Activated CD4-positive, alpha-beta T cell treated with anti-CD3 and anti-CD28 coated beads, Interleukin-2, Interleukin-6, amounts not matched to agents 100 ng/mL and 50 ng/mL, durations not matched to agents 16 hours and 8 hours (primary cell): Measurements from ENCODE around the gene MMADHC.

ENCODE experiments used
- DNase-seq: peaks from one replicate; pipeline ENCODE4 v3.0.0-alpha.2; 2020

The MMADHC gene

DNA sequence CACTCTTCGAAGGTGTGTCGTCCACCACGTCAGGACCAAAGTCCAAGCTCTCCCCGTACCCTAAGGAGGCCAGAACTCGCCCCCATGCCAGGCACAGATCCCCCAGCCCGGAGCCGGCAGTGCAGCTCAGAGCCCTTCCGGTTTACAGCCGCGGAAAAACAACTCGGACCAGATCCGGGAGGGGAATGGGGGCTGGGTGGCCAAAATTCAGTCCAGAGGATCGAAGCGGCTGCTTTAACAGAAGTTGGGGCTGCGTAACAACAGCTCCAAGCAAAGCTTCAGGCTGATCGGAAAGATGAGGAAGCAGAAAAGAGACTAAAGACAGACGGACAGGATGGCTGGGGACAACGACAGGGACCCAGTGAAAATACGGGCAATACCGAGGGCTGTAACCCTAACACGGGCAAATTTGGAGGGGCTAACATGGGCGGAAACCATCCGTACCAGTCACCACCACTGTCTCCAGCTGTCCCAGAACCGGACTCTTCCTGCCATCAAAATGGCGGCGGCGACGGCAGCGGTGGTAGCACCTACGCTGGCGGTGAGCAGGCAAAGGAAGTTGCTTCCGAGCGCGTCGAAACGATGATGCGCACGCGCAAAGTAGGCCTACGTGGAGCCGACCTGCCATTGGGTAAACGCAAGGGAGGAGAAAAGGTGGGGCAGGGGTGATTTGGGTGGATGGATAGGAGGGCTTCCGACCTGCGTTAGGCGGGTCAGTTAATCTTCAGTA lies at the start of gene MMADHC:
Gene MMADHC (minus strand): TSS at position 556 of the 730 bp plus-strand sequence. CDS start 678 bp downstream, outside the sequence.
- DNase-seq: peak; percentile 96

DNA sequence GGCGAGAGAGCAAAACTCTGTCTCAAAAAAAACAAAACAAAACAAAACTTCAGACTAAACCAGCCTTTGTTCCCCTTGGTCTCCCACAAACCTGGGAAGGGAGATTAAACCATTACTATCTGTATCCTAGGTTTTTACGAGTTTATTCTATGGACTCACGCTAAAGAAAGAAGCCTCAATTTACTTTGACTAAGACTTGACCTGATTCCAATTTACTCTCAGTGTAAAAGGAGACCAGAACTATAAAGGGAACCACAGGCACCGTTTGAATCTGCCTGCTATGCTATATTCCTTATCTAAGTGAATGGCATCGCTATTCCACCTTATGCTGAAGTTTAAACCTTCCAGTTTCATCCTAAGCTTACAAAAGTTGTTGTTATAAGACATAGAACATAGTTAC lies 46.5 kb upstream of the MMADHC start:
- no peak for DNase-seq

DNA sequence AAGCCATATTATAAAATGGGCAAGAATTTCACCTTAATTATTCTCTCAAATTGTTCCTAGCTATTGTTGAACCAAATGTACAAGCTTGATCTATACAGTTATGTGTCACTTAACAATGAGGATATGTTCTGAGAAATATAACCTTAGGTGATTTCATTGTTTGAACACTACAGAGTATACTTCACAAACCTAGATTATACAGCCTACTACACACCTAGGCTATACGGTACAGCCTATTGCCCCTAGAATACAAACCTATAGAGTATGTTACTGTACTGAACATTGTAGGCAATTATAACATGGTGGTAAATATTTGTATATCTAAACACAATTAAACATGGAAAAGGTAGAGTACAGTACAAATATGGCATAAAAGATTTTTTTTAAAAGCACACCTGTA lies 42.9 kb upstream of the MMADHC start:
- no peak for DNase-seq

DNA sequence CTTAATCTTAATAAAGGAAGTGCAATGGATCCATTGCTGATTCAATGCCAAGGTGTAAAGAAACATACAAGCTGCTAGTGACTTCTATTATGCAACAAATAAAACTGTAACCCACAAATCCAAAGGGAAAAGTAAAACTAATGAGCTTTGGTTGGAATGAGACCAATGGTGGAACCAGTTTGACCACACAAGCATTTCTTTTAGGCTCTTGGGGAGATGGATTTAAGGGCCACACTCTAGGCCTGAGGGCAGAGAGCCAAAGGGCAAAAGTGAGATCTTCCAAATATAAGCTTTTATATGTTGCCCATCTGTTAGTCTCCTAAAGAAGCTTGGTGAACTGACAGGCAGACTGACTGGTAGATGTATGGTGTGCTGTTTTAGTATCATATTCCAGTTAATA lies 41.5 kb upstream of the MMADHC start:
- no peak for DNase-seq

DNA sequence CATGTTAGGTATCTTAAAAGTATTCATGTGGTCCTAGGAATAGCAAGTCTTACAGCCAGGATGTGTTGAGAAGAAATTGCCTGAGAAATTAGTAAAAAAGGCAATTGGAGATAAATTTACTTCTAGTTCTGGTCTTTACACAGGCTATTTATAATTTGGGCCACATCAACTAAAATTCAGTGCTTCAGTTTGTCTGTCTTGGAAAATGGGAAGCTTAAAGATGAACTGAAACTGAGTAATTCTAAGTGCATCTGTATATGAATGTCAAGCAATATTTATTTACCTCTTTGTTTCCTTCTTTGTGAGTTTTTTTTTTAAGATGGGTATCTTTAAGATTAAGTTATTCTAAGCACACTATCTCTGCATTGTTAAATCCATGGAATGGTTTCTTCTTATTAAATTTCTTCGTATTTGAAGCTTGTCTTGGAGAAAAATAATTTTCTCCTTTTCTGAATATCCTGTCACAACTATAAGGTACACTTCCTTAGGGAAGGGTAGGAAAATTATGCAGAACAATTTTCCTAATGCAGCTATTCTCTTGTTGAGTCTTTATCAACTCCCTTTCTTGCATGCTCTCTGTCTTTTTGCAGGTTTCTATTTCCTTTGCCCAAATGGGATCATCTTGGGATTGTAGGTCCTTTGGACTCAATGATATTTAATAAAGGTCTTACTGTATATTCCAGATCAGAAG lies 39.7 kb upstream of the MMADHC start:
- DNase-seq: no peak

DNA sequence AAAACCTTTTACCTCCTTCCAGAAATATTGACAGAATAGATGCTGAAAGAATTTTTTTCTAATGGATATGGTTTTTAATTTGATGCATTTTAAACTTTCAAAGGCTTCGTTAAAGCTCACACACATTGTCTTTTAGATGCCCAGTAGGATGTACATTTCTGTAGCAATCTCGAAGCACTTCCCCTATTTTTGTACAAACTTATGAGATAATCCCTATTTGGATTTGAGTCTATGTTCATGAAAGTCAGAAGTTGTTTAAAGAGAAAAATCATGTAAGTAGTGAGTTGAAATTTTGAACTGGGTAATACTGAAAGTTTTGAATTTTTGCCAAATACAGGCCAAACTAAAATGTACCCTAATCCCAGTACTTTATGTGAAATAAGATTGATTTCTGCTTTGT lies 38.1 kb upstream of the MMADHC start:
- DNase-seq: no peak

DNA sequence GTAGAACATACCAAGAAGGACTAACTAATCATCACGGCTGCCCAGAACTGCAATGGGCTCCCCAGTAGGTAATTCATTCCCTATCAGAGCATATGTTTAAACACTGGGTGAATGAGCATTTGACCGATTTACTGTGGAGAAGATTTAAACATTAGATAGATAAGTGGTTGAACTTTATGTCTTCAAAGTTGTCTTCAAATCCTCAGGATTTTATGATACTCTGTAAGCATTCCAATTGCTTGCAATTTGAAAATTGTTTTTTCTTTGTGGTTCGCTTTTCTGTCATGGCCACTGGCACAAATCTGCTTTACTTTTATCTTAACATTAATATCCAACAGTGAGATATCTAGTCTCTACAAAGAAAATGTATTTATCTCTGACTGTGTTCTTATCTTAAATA lies 37.7 kb upstream of the MMADHC start:
- no peak for DNase-seq

DNA sequence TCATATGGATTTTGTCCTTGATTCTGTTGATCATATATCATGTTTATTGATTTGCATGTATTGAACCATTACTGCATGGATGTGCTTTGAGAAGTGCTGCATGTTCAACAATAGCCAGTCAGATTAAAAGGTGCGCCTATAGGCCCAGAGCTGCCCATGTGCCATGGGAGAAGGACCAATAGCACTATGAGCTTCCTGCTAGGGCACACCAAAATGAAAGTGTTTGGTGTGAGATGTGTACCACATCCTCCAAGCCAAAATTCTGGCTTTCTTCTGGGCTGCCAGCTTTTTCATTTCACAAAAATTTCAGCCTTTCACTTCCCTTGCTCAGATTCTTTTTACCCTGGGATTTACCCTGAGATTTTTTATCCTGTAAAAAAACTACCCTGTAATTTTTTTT lies 34.8 kb upstream of the MMADHC start:
- DNase-seq: no peak

DNA sequence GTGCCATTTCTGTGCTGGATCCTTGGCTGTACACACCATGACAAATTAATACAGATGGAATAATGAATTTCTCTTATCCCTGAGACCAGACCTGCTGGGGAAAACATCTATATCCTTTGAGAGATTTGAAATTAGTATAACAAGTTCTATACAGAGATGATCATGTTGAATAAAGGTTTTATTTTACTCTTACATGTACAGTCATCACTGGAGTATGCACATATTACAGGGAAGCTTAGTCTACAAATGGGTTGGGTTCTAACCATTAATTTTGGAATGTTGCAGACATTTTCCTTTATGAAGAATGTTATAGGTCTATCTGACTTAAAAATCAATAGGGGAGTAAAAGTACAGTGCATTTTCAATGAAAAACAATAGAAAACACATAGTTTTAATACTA lies 29.9 kb upstream of the MMADHC start:
- no peak for DNase-seq

DNA sequence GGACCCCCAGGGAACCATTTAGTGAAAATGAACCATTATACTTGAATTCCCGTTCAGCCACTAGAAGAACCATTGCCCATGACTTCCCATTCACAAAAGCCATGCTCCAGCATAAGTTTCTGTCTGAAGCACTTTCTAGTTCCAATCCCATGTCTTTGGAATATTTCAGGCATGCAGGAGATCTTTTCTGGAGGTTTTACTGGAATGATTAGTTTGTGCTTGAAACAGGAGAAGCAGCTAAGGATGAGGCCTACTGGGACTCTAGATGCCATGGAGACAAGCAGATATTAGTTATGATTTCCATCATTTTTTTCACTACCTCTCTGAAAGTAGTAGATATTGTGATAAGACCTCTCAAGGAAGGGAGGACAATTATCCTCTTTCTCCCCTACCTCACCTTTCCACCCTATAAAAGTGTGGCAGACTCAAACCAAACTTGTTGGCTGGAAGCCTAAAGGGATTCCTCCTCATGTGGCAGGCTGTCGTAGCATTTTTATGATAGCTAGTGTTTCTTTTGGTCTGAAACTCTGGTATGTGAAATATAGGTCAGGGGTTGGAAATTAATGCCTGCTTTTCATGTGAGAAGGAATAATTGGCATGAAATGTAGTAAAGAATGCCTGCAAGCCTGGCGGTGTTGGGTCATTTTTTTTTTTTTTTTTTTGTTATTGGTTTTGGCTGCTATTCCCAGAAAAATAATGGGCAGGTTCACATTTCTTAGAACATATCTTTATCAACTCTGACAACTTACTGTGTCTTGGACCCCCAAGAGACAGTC lies 29.3 kb upstream of the MMADHC start:
- no peak for DNase-seq

DNA sequence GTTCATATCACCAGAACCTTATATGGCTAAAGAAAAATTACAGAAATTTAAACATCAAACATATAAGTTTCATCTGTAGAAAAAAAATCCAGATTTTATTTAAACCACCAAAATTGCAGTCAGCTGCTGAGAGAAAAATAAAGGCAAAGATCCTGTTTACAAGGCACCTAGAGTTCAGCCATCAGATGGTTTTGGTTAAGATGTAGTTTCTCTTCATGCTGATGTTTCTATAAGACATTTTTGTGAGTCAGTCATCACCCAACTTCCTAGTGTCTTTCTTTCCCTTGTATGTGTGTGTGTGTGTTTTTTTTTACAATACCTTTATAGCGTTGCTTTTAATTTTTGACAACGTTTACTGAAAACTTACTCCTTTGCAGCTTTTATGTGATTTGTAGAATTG lies 26.1 kb upstream of the MMADHC start:
- no peak for DNase-seq

DNA sequence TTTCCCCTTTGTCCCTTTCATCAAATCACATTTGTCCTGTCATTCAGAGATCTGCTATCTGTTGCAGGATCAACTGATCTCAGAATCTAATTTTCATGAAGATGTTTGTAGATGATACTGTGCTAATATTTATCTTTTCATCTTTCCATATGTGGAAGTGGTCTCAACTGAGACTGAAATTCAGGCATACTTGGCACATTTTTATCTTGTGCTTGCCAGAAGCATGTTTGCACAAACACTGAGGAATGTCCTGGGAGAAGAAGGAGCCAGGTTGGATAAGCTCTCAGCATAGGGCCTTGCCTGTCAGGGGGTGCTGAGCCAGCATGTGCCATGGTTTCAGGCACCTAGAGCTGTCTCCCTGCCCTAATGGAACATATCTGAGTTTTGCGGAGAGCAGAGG lies 24.5 kb upstream of the MMADHC start:
- DNase-seq: no peak

DNA sequence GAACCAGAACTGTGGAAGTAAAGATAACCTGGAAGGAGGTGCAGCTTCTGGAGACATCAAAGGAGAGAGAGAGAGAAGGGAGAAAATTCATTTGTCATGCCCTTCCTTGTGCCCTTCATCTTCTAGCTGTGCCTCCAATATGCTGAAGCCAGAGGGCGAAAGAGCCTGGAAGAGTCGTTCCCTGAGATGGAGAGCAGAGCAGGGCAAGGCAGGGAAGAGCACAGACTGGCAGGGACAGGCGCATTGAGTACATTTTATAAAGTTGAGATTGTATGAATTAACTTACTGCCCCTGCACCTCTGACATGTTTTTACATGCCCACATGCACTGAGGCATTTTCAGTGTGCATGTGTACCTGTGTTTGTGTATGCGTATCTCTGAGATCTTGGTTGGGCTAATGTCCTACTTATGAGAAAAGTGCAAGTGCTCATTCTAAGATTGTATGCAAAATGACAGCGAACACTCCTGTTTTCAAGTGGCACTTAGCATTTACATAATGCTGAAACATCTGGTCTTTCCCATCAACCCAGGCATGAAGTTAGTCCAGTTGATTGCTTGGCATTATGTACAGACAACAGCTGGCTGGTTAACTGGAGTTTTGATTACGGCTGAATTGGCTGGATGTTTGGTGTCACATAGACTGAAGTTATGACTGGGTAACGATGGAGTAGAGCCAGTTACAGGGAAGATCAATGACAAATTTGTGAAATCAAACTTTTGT lies 23.7 kb upstream of the MMADHC start:
- DNase-seq: no peak

DNA sequence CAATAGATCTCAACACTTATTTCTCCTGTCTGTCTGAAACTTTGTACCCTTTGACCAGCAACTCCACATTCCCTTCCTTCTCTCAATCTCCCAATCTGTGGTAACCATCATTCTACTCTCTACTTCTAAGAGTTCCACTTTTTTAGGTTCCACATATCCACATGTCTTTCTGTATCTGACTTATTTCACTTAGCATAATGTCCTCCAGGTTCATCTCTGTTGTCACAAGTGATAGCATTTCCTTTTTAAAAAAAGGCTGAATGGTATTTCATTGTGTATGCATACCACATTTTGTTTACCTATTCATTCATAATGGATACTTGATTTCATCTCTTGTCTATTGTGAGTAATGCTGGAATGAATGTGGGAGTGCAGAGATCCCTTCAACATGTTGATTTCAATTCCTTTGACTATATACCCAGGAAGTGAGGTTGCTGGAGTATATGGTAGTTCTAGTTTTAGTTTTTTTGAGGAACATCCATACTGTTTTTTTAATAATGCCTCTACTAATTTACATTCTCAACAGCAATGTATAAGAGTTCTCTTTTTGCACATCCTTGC lies 18.8 kb upstream of the MMADHC start:
- DNase-seq: no peak

DNA sequence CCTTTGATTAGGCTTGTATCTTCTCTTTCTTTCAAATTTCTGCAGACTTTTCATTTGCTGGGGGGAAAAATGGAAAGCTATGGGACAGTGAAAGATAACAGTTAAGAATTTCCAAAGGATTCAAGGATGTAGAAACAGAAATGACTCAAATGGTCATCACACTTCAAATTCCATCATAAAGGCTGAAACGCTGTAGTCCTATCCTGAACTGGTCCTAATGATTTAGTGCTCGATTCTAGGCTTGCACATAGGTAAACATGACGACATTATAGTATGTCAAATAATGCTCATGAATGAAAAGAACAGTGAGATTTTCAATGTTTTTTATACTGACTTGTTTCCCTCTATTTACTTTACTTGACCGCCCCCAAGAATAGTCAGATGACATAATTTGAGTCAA lies 15.7 kb upstream of the MMADHC start:
- no peak for DNase-seq

DNA sequence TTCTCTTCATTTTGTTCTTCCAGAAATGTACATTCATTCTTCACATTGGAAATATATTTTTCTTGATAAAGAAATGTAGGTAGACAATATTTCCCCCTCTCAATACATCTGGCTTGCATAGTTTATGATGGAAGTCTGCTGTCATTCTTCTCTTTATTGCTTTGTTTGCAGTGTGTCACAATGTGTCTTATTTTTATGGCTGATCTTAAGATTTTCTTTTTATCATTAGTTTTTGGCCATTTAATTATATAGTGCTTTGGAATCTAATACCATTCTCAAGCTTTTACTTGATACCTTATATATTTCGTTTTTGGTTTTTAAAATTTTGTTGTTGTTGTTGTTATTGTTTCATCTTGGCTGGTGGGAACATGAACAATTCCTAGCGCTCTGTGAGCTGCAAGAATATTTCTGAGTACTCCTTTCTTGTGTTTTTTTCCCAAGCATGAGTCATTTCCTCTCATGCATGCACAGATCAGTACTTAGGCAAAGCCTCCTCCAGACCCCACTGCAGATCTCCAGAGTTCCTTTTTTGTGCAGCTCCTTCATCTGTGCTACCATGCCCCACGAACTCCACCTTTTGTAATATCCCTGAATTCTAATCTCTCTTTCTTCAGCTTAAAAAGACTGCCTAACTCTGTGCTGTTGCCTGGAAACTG lies 13.7 kb upstream of the MMADHC start:
- DNase-seq: no peak

DNA sequence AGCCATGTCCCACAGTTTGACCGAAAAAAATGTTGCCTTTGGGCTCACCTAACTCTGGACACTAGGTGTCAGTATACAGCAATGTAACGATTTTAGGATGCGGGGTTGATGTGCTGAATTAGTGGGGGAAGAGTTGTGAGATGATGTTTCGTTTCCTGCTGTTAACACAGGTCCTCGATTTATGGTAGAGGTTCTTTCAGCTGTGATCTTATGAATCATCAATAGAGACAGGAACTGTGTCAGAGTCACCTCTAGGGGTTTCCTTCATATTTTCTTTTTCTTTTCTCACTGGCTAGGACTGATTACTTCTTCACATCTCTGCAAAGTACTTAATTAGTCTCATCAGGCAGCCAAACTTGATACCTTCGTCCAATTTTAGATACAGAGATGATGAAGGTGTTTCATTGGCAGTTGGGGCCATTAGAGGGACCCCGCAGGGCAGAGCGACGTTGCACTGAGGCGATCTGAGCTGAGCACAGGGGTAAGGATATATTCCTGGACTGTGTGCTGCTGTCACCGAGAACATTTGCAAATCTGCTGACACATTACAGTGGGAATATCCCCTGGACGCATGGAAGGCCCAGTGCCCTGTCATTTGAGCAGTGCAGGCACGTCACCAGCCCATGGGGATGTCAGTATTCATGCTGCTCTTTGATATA lies 10.2 kb upstream of the MMADHC start:
- DNase-seq: peak; percentile 82

DNA sequence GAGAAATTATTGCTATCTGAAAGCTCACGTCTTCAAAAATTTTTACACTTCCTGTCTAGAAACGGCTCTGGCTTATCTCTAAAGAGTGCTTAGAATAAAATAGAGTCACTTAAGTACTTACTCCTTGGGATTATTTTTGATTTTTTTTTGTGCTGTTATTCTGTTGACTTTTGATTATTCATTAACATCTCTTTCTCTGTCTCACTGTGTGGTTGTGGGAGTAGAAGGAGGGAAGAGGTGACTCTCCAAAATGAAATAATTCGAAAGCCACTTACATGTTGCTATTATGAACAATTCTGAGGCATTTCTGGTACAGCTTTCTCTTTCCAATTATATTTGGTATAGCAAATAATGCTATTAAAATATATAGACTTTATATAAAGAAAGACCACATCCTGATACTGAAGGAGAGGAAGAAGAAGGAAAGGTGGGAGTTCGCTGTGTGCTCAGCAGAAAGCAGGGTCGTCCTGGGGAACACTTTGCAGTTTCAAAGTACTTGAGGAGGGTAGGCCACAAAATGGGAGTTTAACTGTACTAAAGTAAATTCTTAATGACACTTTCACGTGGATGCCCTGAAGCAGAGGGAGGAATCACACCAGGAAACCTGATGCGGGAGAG lies 9.6 kb upstream of the MMADHC start:
- no peak for DNase-seq

DNA sequence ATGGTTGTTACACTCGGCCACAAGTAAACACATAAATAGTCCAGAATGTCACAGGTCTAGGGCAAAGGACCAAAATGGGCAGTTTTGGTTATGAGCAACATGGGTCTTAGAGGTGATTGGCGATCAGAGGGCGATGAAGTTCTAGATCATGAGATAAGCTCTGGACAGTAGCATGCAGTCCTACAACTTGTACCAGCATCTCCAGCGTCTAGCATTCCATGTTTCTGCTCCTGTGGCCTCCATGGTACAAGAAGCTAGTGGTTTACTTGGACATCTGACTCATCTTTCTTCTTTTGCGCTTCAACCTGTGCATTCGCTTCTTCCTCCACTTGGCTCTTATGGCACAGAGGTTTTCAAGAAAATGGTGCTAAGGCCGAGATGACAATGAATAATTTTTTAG lies 8.9 kb upstream of the MMADHC start:
- DNase-seq: no peak

DNA sequence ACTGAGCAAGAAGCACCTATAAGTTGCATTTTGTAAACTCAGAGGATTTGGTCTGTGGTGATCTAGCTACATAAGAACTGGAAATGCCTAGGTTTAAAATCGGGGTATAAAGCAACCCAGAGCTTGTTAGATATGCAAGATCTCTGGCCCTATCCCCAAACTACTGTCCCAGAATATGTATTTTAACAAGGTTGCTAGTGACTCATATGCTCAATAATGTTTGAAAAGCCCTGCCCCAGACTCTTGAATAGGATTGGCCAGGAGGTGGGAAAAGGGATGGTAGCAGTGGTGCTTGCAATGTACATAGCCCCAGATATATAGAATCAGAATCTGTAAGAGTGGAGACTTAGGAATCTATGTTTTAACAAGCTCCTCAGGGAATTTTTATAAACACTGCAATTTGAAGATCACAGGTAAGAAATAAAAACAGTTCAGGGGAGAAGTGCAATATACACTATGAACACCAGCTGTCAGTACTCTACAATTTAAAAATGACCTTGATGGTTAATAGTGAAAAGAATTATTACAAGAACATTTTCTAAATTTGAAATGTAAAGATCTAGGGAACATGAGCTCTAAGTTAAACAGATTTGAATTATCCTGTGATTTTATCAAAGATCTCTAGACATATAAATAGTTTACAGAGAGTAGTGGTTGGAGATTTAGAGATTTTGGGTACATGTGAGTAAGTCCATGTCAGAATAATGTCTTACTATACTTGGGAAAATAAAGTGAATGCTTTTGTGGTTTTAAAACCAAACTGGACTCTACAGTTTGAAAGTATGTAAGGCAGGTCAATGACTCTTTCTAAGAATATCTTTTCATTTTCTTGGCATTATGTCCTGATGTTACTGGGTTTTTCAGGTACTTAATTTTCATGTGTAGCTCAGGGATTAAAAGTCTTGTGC lies 7.7 kb upstream of the MMADHC start:
- DNase-seq: no peak
